HepG2 (cell line): Measurements from ENCODE around the gene MYBPC3. TPM values are rescaled to one million over a fixed set of nuclear protein-coding genes. Genes with fewer than 3 reads are reported as not detected.

ENCODE experiments used
- ATAC-seq: fragments of 200-7000 bp; cut with Tn5 transposase; 3 replicates; pipeline ENCODE4 v1.9.1; 2020; ENCODE audit warnings: mild to moderate bottlenecking, moderate library complexity
- BruUV-seq: library from RNA; stranded (reverse); fragments of 400-500 nt; replicated peaks from 2 replicates; lab custom pipeline; 2021; lab: Mats Ljungman, UMichigan
- CTCF ChIA-PET: fragments of 300-600 bp; formaldehyde crosslinking; extraction: SDS; loops from one replicate; lab custom pipeline; 2021; ENCODE audit warnings: low total read pairs, inconsistent platforms, low intra/inter-chr PET ratio; lab: Yijun Ruan, JAX
- POLR2A ChIA-PET: fragments of 350-600 bp; sonication (Branson Sonifier 250); formaldehyde crosslinking; loops from one replicate; lab custom pipeline; 2020; ENCODE audit warnings: antibody characterized with exemption, inconsistent platforms; lab: Yijun Ruan, JAX
- DNase-seq: peaks from one replicate; pipeline ENCODE4 v3.0.0-alpha.2; 2015; ENCODE audit warnings: low spot score
- FAIRE-seq: peaks from 3 replicates; lab custom pipeline; 2011; peaks lifted over from hg19 to GRCh38; lab: Jason Lieb, UNC
- H2AFZ ChIP-seq: one replicate; pipeline ENCODE4 v1.6.1; 2011; ENCODE audit warnings: low read length, inconsistent platforms
- H3K27ac ChIP-seq: fragments of 300-600 bp; 3 replicates; pipeline ENCODE4 v1.8.0; 2011; ENCODE audit warnings: mixed run types, mild to moderate bottlenecking, mixed read lengths, low read length, inconsistent platforms; ENCODE audit not compliant: insufficient read depth; ENCODE audit errors: extremely low read length
- H3K27me3 ChIP-seq, 2 experiments: fragments of 200-600 bp in 1 of 2; 2 replicates in 1 of 2; 3 replicates in 1 of 2; pipeline versions ENCODE4 v1.6.0 to v1.8.0; 2011; ENCODE audit warnings: low read length in 2 of 2, mild to moderate bottlenecking in 2 of 2, moderate library complexity in 2 of 2, inconsistent platforms in 1 of 2; ENCODE audit not compliant: insufficient read depth in 2 of 2, control insufficient read depth in 1 of 2
- H3K36me3 ChIP-seq, 2 experiments: fragments of 200-600 bp in 1 of 2; replicated peaks in 1 of 2; 2 replicates in 1 of 2; 3 replicates in 1 of 2; pipeline versions ENCODE4 v1.5.1 to v1.8.0; 2011; ENCODE audit warnings: low read length in 2 of 2, inconsistent platforms in 1 of 2; ENCODE audit not compliant: insufficient read depth in 2 of 2, control insufficient read depth in 1 of 2
- H3K4me1 ChIP-seq: 2 replicates; pipeline ENCODE4 v1.5.1; 2012; ENCODE audit warnings: low read length, inconsistent platforms; ENCODE audit not compliant: insufficient read depth
- H3K4me2 ChIP-seq: 2 replicates; pipeline ENCODE4 v1.6.0; 2011; ENCODE audit warnings: low read depth, low read length, inconsistent platforms
- H3K4me3 ChIP-seq, 3 experiments: fragments of 200-600 bp in 1 of 3; sonication (generic), shearing (Covaris generic) in 1 of 3; replicated peaks in 1 of 3; 2 replicates each; pipeline ENCODE4 v1.5.1; 2011 to 2016; ENCODE audit warnings: low read length in 3 of 3, inconsistent platforms in 2 of 3, low read depth in 2 of 3, mild to moderate bottlenecking in 2 of 3, control low read depth in 1 of 3, mixed read lengths in 1 of 3; ENCODE audit not compliant: insufficient read depth in 1 of 3
- H3K79me2 ChIP-seq: one replicate; pipeline ENCODE4 v1.6.1; 2011; ENCODE audit warnings: low read length, inconsistent platforms; ENCODE audit not compliant: insufficient read depth
- H3K9ac ChIP-seq: 2 replicates; pipeline ENCODE4 v1.6.0; 2011; ENCODE audit warnings: mild to moderate bottlenecking, low read depth, low read length, inconsistent platforms; ENCODE audit not compliant: insufficient read depth
- H3K9me3 ChIP-seq: 2 replicates; pipeline ENCODE4 v1.5.1; 2012; ENCODE audit warnings: mild to moderate bottlenecking, low read length
- H4K20me1 ChIP-seq: 2 replicates; pipeline ENCODE4 v1.6.0; 2011; ENCODE audit warnings: inconsistent platforms, mild to moderate bottlenecking, low read length, moderate library complexity; ENCODE audit not compliant: insufficient read depth
- CEBPB ChIP-seq: IDR thresholded peaks from 2 replicates; pipeline ENCODE4 v1.6.1; 2011; ENCODE audit warnings: low read depth, low read length, improper control_type of control experiment, borderline replicate concordance
- CEBPG ChIP-seq: IDR thresholded peaks from 2 replicates; pipeline ENCODE4 v1.6.1; 2016
- REXO4 ChIP-seq: sonication (generic); formaldehyde crosslinking; IDR thresholded peaks from 2 replicates; pipeline ENCODE4 v1.8.0; 2022; ENCODE audit warnings: missing genetic modification reagents, mild to moderate bottlenecking, borderline replicate concordance
- RXRA ChIP-seq: sonication (generic); formaldehyde crosslinking; IDR thresholded peaks from 2 replicates; pipeline ENCODE4 v1.5.1; 2020; ENCODE audit warnings: missing genetic modification reagents
- STAG1 ChIP-seq: sonication (generic); formaldehyde crosslinking; IDR thresholded peaks from 2 replicates; pipeline ENCODE4 v1.4.0; 2020; ENCODE audit warnings: missing genetic modification reagents
- TBX3 ChIP-seq: fragments of 450-650 bp; IDR thresholded peaks from 2 replicates; pipeline ENCODE4 v1.6.1; 2017; ENCODE audit warnings: antibody characterized with exemption, mild to moderate bottlenecking, inconsistent platforms, borderline replicate concordance
- ZFP62 ChIP-seq: sonication (generic); formaldehyde crosslinking; IDR thresholded peaks from 2 replicates; pipeline ENCODE4 v1.4.0; 2020; ENCODE audit warnings: missing genetic modification reagents
- ZKSCAN8 ChIP-seq: IDR thresholded peaks from 2 replicates; pipeline ENCODE4 v1.6.1; 2016; ENCODE audit warnings: borderline replicate concordance, missing genetic modification reagents, missing compliant biosample characterization
- ZNF652 ChIP-seq: IDR thresholded peaks from 2 replicates; pipeline ENCODE4 v1.6.1; 2016; ENCODE audit warnings: low read depth, borderline replicate concordance
- ZUFSP ChIP-seq: sonication (generic); formaldehyde crosslinking; IDR thresholded peaks from 2 replicates; pipeline ENCODE4 v1.9.0; 2021; ENCODE audit warnings: missing genetic modification reagents, mild to moderate bottlenecking, borderline replicate concordance
- WGBS: methylation state at CpG from one replicate; pipeline ENCODE4 v1.1.6; 2017; ENCODE audit warnings: low lambda C conversion rate; 5-methylcytosine and 5-hydroxymethylcytosine counted together
- in situ Hi-C: cut with HindIII; loops from 2 replicates; pipeline ENCODE4 v1.10.0; 2017; ENCODE audit warnings: low pct_unique_long_range_greater_than_20kb; ENCODE audit not compliant: extremely low pct_ligation_motif_present
- intact Hi-C: fragments of 100-400 bp; cut with micrococcal nuclease; formaldehyde crosslinking; loops from one replicate; pipeline ENCODE4 v1.10.0; 2022; ENCODE audit not compliant: unreplicated experiment
- polyA plus RNA-seq, 8 experiments: library from polyadenylated mRNA; depleted of rRNA in 3 of 8; stranded (reverse) in 7 of 8; unstranded in 1 of 8; fragments of >200 nt; fragmentation: Illumina TruSeq in 4 of 8; extraction: Trizol in 4 of 8; gene quantifications; 2 replicates each; pipeline versions ENCODE4 v1.2.1 to v1.2.3, GENCODE V29; 2011 to 2016; ENCODE audit warnings: low read depth in 4 of 8, missing spikeins in 1 of 8, mixed read lengths in 1 of 8; ENCODE audit not compliant: insufficient read depth in 1 of 8
- total RNA-seq, 5 experiments: library from RNA; depleted of rRNA; stranded (reverse); fragments of >200 nt; fragmentation: Illumina TruSeq; extraction: Trizol; gene quantifications; 2 replicates each; pipeline ENCODE4 v1.2.3, GENCODE V29; 2016; ENCODE audit warnings: low read depth in 1 of 5
- TF ChIP-seq, protein P1 (sequence below): sonication (generic); formaldehyde crosslinking; IDR thresholded peaks from 2 replicates; pipeline ENCODE4 v1.5.1; 2020; ENCODE audit warnings: missing genetic modification reagents, mild to moderate bottlenecking, borderline replicate concordance
- TF ChIP-seq, protein P2 (sequence below): sonication (generic); formaldehyde crosslinking; IDR thresholded peaks from 2 replicates; pipeline ENCODE4 v1.5.0; 2020; ENCODE audit warnings: missing genetic modification reagents

Gene MYBPC3
- total and polyA plus RNA-seq, 2 of the 13 experiments (the other 11 are each of a cell fraction or from before 2014, with no cell fraction given), result not detected

- no peak overlapping the region for H3K9ac ChIP-seq
- no peaks in the 10 kb centered on the region for H4K20me1 ChIP-seq
- peaks cover 52% of the 10 kb centered on the region for H3K4me1 ChIP-seq
- ATAC-seq, result peak; percentile 6; the same call in 2 of the 3 replicates
- no peak overlapping the region for H3K27ac ChIP-seq
- no peak for FAIRE-seq
- peak overlapping the region in 1 of 3 experiments; percentile 10; a peak in 1 of 6 replicates for H3K4me3 ChIP-seq
- no peaks in the 10 kb centered on the region for H3K9me3 ChIP-seq
- ChIA-PET POLR2A (interaction anchor here (0.6 to 1.6 kb wide), 2 partner anchors 10 to 92 kb away, joined by 3 read pairs; no protein-coding TSS in a partner anchor), CTCF (no interaction called here)
- no peaks in the 10 kb centered on the region for H3K36me3 ChIP-seq
- DNase-seq, result no peak
- 54% methylated on average over 11 of the region's 23 CpGs for WGBS
- H2AFZ ChIP-seq, result no peak overlapping the region
- BruUV-seq, result no TSS peak
- in situ Hi-C loops, result loop anchor here (5.0 kb wide), 1 partner anchor 172 kb away; the partner anchor contains the start of gene ARFGAP2
- peak overlapping the region; percentile 44 for H3K4me2 ChIP-seq
- no peaks in the 10 kb centered on the region for H3K79me2 ChIP-seq
- H3K27me3 ChIP-seq, result peaks cover 9 to 69% of the 10 kb centered on the region in 2 experiments; a peak in 3 of 5 replicates
- intact Hi-C loops, result no loop called here
- no peak for TF ChIP-seq TBX3
- peak; percentile 21; the same call in 1 of the 2 replicates for TF ChIP-seq RXRA
Observed at GRCh38 chr11:47349521-47350095, 2.9 kb downstream of the MYBPC3 start.

DNA sequence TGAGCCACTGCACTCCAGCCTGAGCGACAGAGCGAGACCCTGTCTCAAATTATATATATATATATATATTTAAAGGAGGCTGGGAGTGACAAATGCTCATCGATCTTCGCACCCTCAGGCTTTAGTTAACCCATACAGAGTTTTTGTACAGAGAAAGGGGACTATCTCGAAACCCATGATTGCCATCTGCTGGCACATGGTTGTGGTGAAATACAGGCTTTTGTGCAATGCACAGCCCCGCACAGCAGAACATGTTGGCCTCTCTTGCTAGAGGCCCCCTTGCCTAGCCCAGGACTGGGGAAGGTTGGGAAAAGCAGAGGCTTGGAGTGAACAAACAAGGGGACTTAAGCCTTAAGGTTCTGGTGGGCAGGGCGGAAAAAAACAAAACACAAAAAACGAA is 3.6 kb downstream of the MYBPC3 start:
- ATAC-seq, result peak; percentile 71
- peak; percentile 50 for FAIRE-seq
- H3K27me3 ChIP-seq, result peaks cover 7 to 69% of the 10 kb centered on the region in 2 experiments; a peak in 3 of 5 replicates
- H3K4me1 ChIP-seq, result peaks cover 45% of the 10 kb centered on the region
- H2AFZ ChIP-seq, result peak overlapping the region; percentile 44
- no TSS peak for BruUV-seq
- H3K27ac ChIP-seq, result no peak overlapping the region
- WGBS, result 3% methylated on average over 4 of the region's 8 CpGs
- H3K9ac ChIP-seq, result no peak overlapping the region
- no peaks in the 10 kb centered on the region for H3K36me3 ChIP-seq
- intact Hi-C loops, result no loop called here
- CTCF ChIA-PET, result no interaction called here
- H3K79me2 ChIP-seq, result no peaks in the 10 kb centered on the region
- H3K4me2 ChIP-seq, result peak overlapping the region; percentile 44
- H3K4me3 ChIP-seq, result peak overlapping the region in 1 of 3 experiments; percentile 10; a peak in 1 of 6 replicates
- H3K9me3 ChIP-seq, result no peaks in the 10 kb centered on the region
- in situ Hi-C loops, result no loop called here
- DNase-seq, result peak; percentile 53
- no peaks in the 10 kb centered on the region for H4K20me1 ChIP-seq
- POLR2A ChIA-PET, result interaction anchor here (1.6 kb wide), 1 partner anchor 11 kb away, joined by 3 read pairs; no protein-coding TSS in a partner anchor
- TF ChIP-seq CEBPG (CRISPR knock-in tag), result 0 out of 2 replicates have a peak, but pooled peaks have one; percentile 40
- TF ChIP-seq CEBPB, result peak; percentile 65; the same call in 1 of the 2 replicates
- no peak for TF ChIP-seq ZUFSP
- TF ChIP-seq, protein P1, sequence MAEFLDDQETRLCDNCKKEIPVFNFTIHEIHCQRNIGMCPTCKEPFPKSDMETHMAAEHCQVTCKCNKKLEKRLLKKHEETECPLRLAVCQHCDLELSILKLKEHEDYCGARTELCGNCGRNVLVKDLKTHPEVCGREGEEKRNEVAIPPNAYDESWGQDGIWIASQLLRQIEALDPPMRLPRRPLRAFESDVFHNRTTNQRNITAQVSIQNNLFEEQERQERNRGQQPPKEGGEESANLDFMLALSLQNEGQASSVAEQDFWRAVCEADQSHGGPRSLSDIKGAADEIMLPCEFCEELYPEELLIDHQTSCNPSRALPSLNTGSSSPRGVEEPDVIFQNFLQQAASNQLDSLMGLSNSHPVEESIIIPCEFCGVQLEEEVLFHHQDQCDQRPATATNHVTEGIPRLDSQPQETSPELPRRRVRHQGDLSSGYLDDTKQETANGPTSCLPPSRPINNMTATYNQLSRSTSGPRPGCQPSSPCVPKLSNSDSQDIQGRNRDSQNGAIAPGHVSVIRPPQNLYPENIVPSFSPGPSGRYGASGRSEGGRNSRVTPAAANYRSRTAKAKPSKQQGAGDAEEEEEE, result no peak
- TF ChIP-seq ZKSCAN8, result no peak
- TF ChIP-seq STAG1 (CRISPR knock-in tag), result peak; percentile 59
- TF ChIP-seq, protein P2, sequence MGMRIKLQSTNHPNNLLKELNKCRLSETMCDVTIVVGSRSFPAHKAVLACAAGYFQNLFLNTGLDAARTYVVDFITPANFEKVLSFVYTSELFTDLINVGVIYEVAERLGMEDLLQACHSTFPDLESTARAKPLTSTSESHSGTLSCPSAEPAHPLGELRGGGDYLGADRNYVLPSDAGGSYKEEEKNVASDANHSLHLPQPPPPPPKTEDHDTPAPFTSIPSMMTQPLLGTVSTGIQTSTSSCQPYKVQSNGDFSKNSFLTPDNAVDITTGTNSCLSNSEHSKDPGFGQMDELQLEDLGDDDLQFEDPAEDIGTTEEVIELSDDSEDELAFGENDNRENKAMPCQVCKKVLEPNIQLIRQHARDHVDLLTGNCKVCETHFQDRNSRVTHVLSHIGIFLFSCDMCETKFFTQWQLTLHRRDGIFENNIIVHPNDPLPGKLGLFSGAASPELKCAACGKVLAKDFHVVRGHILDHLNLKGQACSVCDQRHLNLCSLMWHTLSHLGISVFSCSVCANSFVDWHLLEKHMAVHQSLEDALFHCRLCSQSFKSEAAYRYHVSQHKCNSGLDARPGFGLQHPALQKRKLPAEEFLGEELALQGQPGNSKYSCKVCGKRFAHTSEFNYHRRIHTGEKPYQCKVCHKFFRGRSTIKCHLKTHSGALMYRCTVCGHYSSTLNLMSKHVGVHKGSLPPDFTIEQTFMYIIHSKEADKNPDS (CRISPR knock-in tag), result no peak
- no peak for TF ChIP-seq ZFP62 (CRISPR knock-in tag)
- no peak for TF ChIP-seq REXO4 (CRISPR knock-in tag)
- peak; percentile 64; the same call in 1 of the 2 replicates for TF ChIP-seq ZNF652 (CRISPR knock-in tag)
